HepG2 (cell line): ENCODE results near the gene LRP1B. TPM values are rescaled to one million over a fixed set of nuclear protein-coding genes. Genes with fewer than 3 reads are reported as not detected.
A peak's percentile ranks its signal among the peaks of the same experiment; 100 is the strongest.

ENCODE experiments used
- ATAC-seq: fragments of 200-7000 bp; cut with Tn5 transposase; 3 replicates; pipeline ENCODE4 v1.9.1; 2020; ENCODE audit warnings: mild to moderate bottlenecking, moderate library complexity
- BruUV-seq: library from RNA; stranded (reverse); fragments of 400-500 nt; replicated peaks from 2 replicates; lab custom pipeline; 2021; lab: Mats Ljungman, UMichigan
- CTCF ChIA-PET: fragments of 300-600 bp; formaldehyde crosslinking; extraction: SDS; loops from one replicate; lab custom pipeline; 2021; ENCODE audit warnings: low total read pairs, inconsistent platforms, low intra/inter-chr PET ratio; lab: Yijun Ruan, JAX
- POLR2A ChIA-PET: fragments of 350-600 bp; sonication (Branson Sonifier 250); formaldehyde crosslinking; loops from one replicate; lab custom pipeline; 2020; ENCODE audit warnings: antibody characterized with exemption, inconsistent platforms; lab: Yijun Ruan, JAX
- DNase-seq: peaks from one replicate; pipeline ENCODE4 v3.0.0-alpha.2; 2015; ENCODE audit warnings: low spot score
- FAIRE-seq: peaks from 3 replicates; lab custom pipeline; 2011; peaks lifted over from hg19 to GRCh38; lab: Jason Lieb, UNC
- H2AFZ ChIP-seq: one replicate; pipeline ENCODE4 v1.6.1; 2011; ENCODE audit warnings: low read length, inconsistent platforms
- H3K27ac ChIP-seq: fragments of 300-600 bp; 3 replicates; pipeline ENCODE4 v1.8.0; 2011; ENCODE audit warnings: mixed run types, mild to moderate bottlenecking, mixed read lengths, low read length, inconsistent platforms; ENCODE audit not compliant: insufficient read depth; ENCODE audit errors: extremely low read length
- H3K27me3 ChIP-seq, 2 experiments: fragments of 200-600 bp in 1 of 2; 2 replicates in 1 of 2; 3 replicates in 1 of 2; pipeline versions ENCODE4 v1.6.0 to v1.8.0; 2011; ENCODE audit warnings: low read length in 2 of 2, mild to moderate bottlenecking in 2 of 2, moderate library complexity in 2 of 2, inconsistent platforms in 1 of 2; ENCODE audit not compliant: insufficient read depth in 2 of 2, control insufficient read depth in 1 of 2
- H3K36me3 ChIP-seq, 2 experiments: fragments of 200-600 bp in 1 of 2; replicated peaks in 1 of 2; 2 replicates in 1 of 2; 3 replicates in 1 of 2; pipeline versions ENCODE4 v1.5.1 to v1.8.0; 2011; ENCODE audit warnings: low read length in 2 of 2, inconsistent platforms in 1 of 2; ENCODE audit not compliant: insufficient read depth in 2 of 2, control insufficient read depth in 1 of 2
- H3K4me1 ChIP-seq: 2 replicates; pipeline ENCODE4 v1.5.1; 2012; ENCODE audit warnings: low read length, inconsistent platforms; ENCODE audit not compliant: insufficient read depth
- H3K4me2 ChIP-seq: 2 replicates; pipeline ENCODE4 v1.6.0; 2011; ENCODE audit warnings: low read depth, low read length, inconsistent platforms
- H3K4me3 ChIP-seq, 3 experiments: fragments of 200-600 bp in 1 of 3; sonication (generic), shearing (Covaris generic) in 1 of 3; replicated peaks in 1 of 3; 2 replicates each; pipeline ENCODE4 v1.5.1; 2011 to 2016; ENCODE audit warnings: low read length in 3 of 3, inconsistent platforms in 2 of 3, low read depth in 2 of 3, mild to moderate bottlenecking in 2 of 3, control low read depth in 1 of 3, mixed read lengths in 1 of 3; ENCODE audit not compliant: insufficient read depth in 1 of 3
- H3K79me2 ChIP-seq: one replicate; pipeline ENCODE4 v1.6.1; 2011; ENCODE audit warnings: low read length, inconsistent platforms; ENCODE audit not compliant: insufficient read depth
- H3K9ac ChIP-seq: 2 replicates; pipeline ENCODE4 v1.6.0; 2011; ENCODE audit warnings: mild to moderate bottlenecking, low read depth, low read length, inconsistent platforms; ENCODE audit not compliant: insufficient read depth
- H3K9me3 ChIP-seq: 2 replicates; pipeline ENCODE4 v1.5.1; 2012; ENCODE audit warnings: mild to moderate bottlenecking, low read length
- H4K20me1 ChIP-seq: 2 replicates; pipeline ENCODE4 v1.6.0; 2011; ENCODE audit warnings: inconsistent platforms, mild to moderate bottlenecking, low read length, moderate library complexity; ENCODE audit not compliant: insufficient read depth
- ATRX ChIP-seq: sonication (generic); formaldehyde crosslinking; IDR thresholded peaks from 2 replicates; pipeline ENCODE4 v1.4.0; 2020; ENCODE audit warnings: missing genetic modification reagents, borderline replicate concordance
- DR1 ChIP-seq: sonication (generic); formaldehyde crosslinking; IDR thresholded peaks from 2 replicates; pipeline ENCODE4 v1.8.0; 2021; ENCODE audit warnings: mild to moderate bottlenecking, missing genetic modification reagents, inconsistent platforms
- ELF3 ChIP-seq: IDR thresholded peaks from 2 replicates; pipeline ENCODE4 v1.6.1; 2016; ENCODE audit warnings: missing genetic modification reagents, missing compliant biosample characterization
- MTA1 ChIP-seq: sonication (generic); formaldehyde crosslinking; IDR thresholded peaks from 2 replicates; pipeline ENCODE4 v1.4.0; 2020; ENCODE audit warnings: missing genetic modification reagents, mild to moderate bottlenecking, borderline replicate concordance
- RAD21 ChIP-seq: fragments of 450-650 bp; formaldehyde crosslinking; IDR thresholded peaks from 2 replicates; pipeline ENCODE4 v1.5.0; 2020; ENCODE audit warnings: mild to moderate bottlenecking
- RXRB ChIP-seq: IDR thresholded peaks from 2 replicates; pipeline ENCODE4 v1.6.1; 2016; ENCODE audit warnings: borderline replicate concordance, missing genetic modification reagents, missing compliant biosample characterization
- STAG1 ChIP-seq: sonication (generic); formaldehyde crosslinking; IDR thresholded peaks from 2 replicates; pipeline ENCODE4 v1.4.0; 2020; ENCODE audit warnings: missing genetic modification reagents
- TGIF2 ChIP-seq: IDR thresholded peaks from 2 replicates; pipeline ENCODE4 v1.6.1; 2016; ENCODE audit warnings: control low read depth, missing compliant biosample characterization
- ZMAT3 ChIP-seq: sonication (generic); formaldehyde crosslinking; conservative IDR thresholded peaks from 2 replicates; pipeline ENCODE4 v1.7.0; 2021; ENCODE audit warnings: missing genetic modification reagents
- ZNF20 ChIP-seq: sonication (generic); formaldehyde crosslinking; IDR thresholded peaks from 2 replicates; pipeline ENCODE4 v1.4.0; 2020; ENCODE audit warnings: mild to moderate bottlenecking, moderate library complexity, missing genetic modification reagents
- ZNF558 ChIP-seq: sonication (generic); formaldehyde crosslinking; IDR thresholded peaks from 2 replicates; pipeline ENCODE4 v1.9.0; 2022; ENCODE audit warnings: mild to moderate bottlenecking, missing genetic modification reagents, borderline replicate concordance
- WGBS: methylation state at CpG from one replicate; pipeline ENCODE4 v1.1.6; 2017; ENCODE audit warnings: low lambda C conversion rate; 5-methylcytosine and 5-hydroxymethylcytosine counted together
- in situ Hi-C: cut with HindIII; loops from 2 replicates; pipeline ENCODE4 v1.10.0; 2017; ENCODE audit warnings: low pct_unique_long_range_greater_than_20kb; ENCODE audit not compliant: extremely low pct_ligation_motif_present
- intact Hi-C: fragments of 100-400 bp; cut with micrococcal nuclease; formaldehyde crosslinking; loops from one replicate; pipeline ENCODE4 v1.10.0; 2022; ENCODE audit not compliant: unreplicated experiment
- polyA plus RNA-seq, 8 experiments: library from polyadenylated mRNA; depleted of rRNA in 3 of 8; stranded (reverse) in 7 of 8; unstranded in 1 of 8; fragments of >200 nt; fragmentation: Illumina TruSeq in 4 of 8; extraction: Trizol in 4 of 8; gene quantifications; 2 replicates each; pipeline versions ENCODE4 v1.2.1 to v1.2.3, GENCODE V29; 2011 to 2016; ENCODE audit warnings: low read depth in 4 of 8, missing spikeins in 1 of 8, mixed read lengths in 1 of 8; ENCODE audit not compliant: insufficient read depth in 1 of 8
- total RNA-seq, 5 experiments: library from RNA; depleted of rRNA; stranded (reverse); fragments of >200 nt; fragmentation: Illumina TruSeq; extraction: Trizol; gene quantifications; 2 replicates each; pipeline ENCODE4 v1.2.3, GENCODE V29; 2016; ENCODE audit warnings: low read depth in 1 of 5
- TF ChIP-seq, protein P1 (sequence below): sonication (generic); formaldehyde crosslinking; IDR thresholded peaks from 2 replicates; pipeline ENCODE4 v1.5.0; 2020; ENCODE audit warnings: mild to moderate bottlenecking, missing genetic modification reagents, moderate library complexity
- TF ChIP-seq, protein P2 (sequence below): IDR thresholded peaks from 2 replicates; pipeline ENCODE4 v1.6.1; 2016; ENCODE audit warnings: low read depth
- TF ChIP-seq, protein P3 (sequence below): IDR thresholded peaks from 2 replicates; pipeline ENCODE4 v1.6.1; 2016; ENCODE audit warnings: missing biosample characterization, missing genetic modification reagents, low read depth
- TF ChIP-seq, protein P4 (sequence below): sonication (generic); formaldehyde crosslinking; IDR thresholded peaks from 2 replicates; pipeline ENCODE4 v1.4.0; 2020; ENCODE audit warnings: mild to moderate bottlenecking, missing genetic modification reagents

LRP1B gene
- total and polyA plus RNA-seq, 2 of the 13 experiments (the other 11 are each of a cell fraction or from before 2014, with no cell fraction given): 0.04 TPM; not detected in 1

DNA sequence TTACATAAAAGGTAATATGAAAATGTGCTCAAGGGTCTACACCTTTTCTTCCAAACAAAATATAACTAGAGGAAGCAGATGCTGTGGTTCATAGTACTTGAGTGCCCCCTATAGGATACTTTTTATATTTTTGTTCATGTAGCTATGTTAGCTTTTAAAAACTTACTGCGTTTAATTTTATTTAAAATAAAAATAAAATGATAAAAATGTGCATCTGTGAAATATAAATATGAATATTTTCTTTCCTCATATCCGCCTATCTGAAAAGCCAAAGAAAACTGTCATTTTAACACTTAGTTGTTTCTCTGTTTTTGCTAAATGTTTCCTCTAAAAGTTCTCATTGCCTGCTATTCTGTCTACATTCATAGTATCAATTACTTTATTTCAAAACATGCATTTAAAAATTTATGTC lies 9.6 kb upstream of the LRP1B start:
- no peak for FAIRE-seq
- Histone ChIP-seq H3K27me3 (no peaks in the 10 kb centered on the region), H3K9me3 (no peaks in the 10 kb centered on the region), H3K9ac (no peak overlapping the region), H3K36me3 (no peaks in the 10 kb centered on the region), H4K20me1 (no peaks in the 10 kb centered on the region), H3K4me1 (no peaks in the 10 kb centered on the region), H3K4me2 (no peak overlapping the region), H3K4me3 (no peak overlapping the region), H3K79me2 (no peaks in the 10 kb centered on the region), H3K27ac (no peak overlapping the region), H2AFZ (no peak overlapping the region)
- in situ Hi-C loops (no loop called here), intact Hi-C loops (loop anchor here (1.0 to 2.0 kb wide), 2 partner anchors 230 to 1277 kb away; no protein-coding TSS in a partner anchor)
- TF ChIP-seq, protein P1, sequence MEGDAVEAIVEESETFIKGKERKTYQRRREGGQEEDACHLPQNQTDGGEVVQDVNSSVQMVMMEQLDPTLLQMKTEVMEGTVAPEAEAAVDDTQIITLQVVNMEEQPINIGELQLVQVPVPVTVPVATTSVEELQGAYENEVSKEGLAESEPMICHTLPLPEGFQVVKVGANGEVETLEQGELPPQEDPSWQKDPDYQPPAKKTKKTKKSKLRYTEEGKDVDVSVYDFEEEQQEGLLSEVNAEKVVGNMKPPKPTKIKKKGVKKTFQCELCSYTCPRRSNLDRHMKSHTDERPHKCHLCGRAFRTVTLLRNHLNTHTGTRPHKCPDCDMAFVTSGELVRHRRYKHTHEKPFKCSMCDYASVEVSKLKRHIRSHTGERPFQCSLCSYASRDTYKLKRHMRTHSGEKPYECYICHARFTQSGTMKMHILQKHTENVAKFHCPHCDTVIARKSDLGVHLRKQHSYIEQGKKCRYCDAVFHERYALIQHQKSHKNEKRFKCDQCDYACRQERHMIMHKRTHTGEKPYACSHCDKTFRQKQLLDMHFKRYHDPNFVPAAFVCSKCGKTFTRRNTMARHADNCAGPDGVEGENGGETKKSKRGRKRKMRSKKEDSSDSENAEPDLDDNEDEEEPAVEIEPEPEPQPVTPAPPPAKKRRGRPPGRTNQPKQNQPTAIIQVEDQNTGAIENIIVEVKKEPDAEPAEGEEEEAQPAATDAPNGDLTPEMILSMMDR (CRISPR knock-in tag): peak; percentile 57
- TF ChIP-seq RAD21 (CRISPR knock-in tag): peak; percentile 54
- TF ChIP-seq ELF3 (CRISPR knock-in tag): no peak
- peak; percentile 63 for TF ChIP-seq STAG1 (CRISPR knock-in tag)
- POLR2A ChIA-PET: no interaction called here
- DNase-seq: peak; percentile 12
- ATAC-seq: peak; percentile 56; the same call in 2 of the 3 replicates
- CTCF ChIA-PET: no interaction called here
- no TSS peak for BruUV-seq
- WGBS: under 1% methylated on average over 2 of the region's 2 CpGs

DNA sequence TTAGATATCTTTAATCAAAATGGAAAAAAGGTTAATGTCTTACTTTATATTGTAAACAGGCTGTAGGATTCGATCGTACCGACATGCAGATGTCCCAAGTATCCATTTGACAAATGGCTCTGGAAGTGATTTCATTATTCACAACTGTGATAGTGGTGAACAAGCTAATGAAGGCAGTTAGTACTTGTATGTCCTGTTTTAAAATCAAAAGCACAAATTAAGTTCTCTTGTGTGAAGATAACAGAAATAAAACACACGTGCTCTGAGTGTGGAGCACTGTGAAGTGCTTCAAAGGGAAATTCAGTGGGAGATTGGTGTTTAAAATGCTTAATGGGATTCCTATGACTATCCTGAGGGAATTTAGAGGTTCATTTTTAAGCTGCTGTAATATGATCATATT lies 8.6 kb upstream of the LRP1B start:
- Histone ChIP-seq H3K27me3 (no peaks in the 10 kb centered on the region), H3K79me2 (no peaks in the 10 kb centered on the region), H3K36me3 (no peaks in the 10 kb centered on the region), H4K20me1 (no peaks in the 10 kb centered on the region), H3K4me1 (no peaks in the 10 kb centered on the region), H3K4me2 (no peak overlapping the region), H3K4me3 (no peak overlapping the region), H3K9ac (no peak overlapping the region), H3K27ac (no peak overlapping the region), H3K9me3 (no peaks in the 10 kb centered on the region), H2AFZ (no peak overlapping the region)
- no peak for ATAC-seq
- no peak for DNase-seq
- intact Hi-C loops (no loop called here), in situ Hi-C loops (no loop called here)
- CTCF ChIA-PET: no interaction called here
- BruUV-seq: no TSS peak
- no peak for FAIRE-seq
- WGBS: 1% methylated on average over 4 of the region's 4 CpGs
- POLR2A ChIA-PET: no interaction called here
- TF ChIP-seq, protein P2, sequence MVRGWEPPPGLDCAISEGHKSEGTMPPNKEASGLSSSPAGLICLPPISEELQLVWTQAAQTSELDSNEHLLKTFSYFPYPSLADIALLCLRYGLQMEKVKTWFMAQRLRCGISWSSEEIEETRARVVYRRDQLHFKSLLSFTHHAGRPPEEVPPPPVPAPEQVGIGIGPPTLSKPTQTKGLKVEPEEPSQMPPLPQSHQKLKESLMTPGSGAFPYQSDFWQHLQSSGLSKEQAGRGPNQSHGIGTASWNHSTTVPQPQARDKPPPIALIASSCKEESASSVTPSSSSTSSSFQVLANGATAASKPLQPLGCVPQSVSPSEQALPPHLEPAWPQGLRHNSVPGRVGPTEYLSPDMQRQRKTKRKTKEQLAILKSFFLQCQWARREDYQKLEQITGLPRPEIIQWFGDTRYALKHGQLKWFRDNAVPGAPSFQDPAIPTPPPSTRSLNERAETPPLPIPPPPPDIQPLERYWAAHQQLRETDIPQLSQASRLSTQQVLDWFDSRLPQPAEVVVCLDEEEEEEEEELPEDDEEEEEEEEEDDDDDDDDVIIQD (CRISPR knock-in tag): no peak
- TF ChIP-seq TGIF2: no peak
- no peak for TF ChIP-seq ZNF558 (CRISPR knock-in tag)
- TF ChIP-seq ZMAT3 (CRISPR knock-in tag): no peak
- no peak for TF ChIP-seq ATRX (CRISPR knock-in tag)
- TF ChIP-seq DR1 (CRISPR knock-in tag): no peak
- TF ChIP-seq RXRB: no peak
- TF ChIP-seq, protein P3, sequence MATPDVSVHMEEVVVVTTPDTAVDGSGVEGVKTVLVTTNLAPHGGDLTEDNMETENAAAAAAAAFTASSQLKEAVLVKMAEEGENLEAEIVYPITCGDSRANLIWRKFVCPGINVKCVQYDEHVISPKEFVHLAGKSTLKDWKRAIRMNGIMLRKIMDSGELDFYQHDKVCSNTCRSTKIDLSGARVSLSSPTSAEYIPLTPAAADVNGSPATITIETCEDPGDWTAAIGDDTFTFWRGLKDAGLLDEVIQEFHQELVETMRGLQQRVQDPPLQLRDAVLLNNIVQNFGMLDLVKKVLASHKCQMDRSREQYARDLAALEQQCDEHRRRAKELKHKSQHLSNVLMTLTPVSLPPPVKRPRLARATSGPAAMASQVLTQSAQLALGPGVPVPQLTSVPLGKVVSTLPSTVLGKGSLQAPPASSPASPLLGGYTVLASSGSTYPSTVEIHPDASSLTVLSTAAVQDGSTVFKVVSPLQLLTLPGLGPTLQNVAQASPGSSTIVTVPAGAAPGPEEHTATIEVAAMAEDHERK (CRISPR knock-in tag): no peak
- TF ChIP-seq, protein P4, sequence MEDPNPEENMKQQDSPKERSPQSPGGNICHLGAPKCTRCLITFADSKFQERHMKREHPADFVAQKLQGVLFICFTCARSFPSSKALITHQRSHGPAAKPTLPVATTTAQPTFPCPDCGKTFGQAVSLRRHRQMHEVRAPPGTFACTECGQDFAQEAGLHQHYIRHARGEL (CRISPR knock-in tag): no peak
- TF ChIP-seq MTA1: no peak
- TF ChIP-seq ZNF20 (CRISPR knock-in tag): no peak
